SU-DHL-6 (cell line): Measurements from ENCODE around the gene GNAI1.

ENCODE experiments used
- H2AFZ ChIP-seq: fragments of 200-600 bp; sonication (generic); 2 replicates; pipeline ENCODE4 v1.6.1; 2014; ENCODE audit warnings: low read depth, mild to moderate bottlenecking, moderate library complexity, mixed read lengths, antibody characterized with exemption, low read length; ENCODE audit not compliant: severe bottlenecking
- H3F3A ChIP-seq: fragments of 200-600 bp; shearing (Covaris generic); 2 replicates; pipeline ENCODE4 v1.6.0; 2016; ENCODE audit warnings: antibody characterized with exemption, mild to moderate bottlenecking; ENCODE audit not compliant: insufficient read depth
- H3K27ac ChIP-seq: fragments of 200-600 bp; sonication (generic); 2 replicates; pipeline ENCODE4 v1.5.1; 2016; ENCODE audit warnings: low read depth, mild to moderate bottlenecking, low read length, moderate library complexity, mixed read lengths
- H3K27me3 ChIP-seq: fragments of 200-600 bp; sonication (generic), shearing (Covaris generic); 2 replicates; pipeline ENCODE4 v1.6.0; 2014; ENCODE audit warnings: mild to moderate bottlenecking, low read length
- H3K36me3 ChIP-seq: fragments of 200-600 bp; sonication (generic); 2 replicates; pipeline ENCODE4 v1.6.1; 2014; ENCODE audit warnings: mild to moderate bottlenecking, low read length, mixed read lengths
- H3K4me2 ChIP-seq: fragments of 300-600, 200-600 bp; shearing (Covaris generic), sonication (generic); 2 replicates; pipeline ENCODE4 v1.6.0; 2014; ENCODE audit warnings: low read length, low read depth, mild to moderate bottlenecking; ENCODE audit not compliant: poor library complexity, severe bottlenecking
- H3K4me3 ChIP-seq: fragments of 200-600 bp; sonication (generic); 2 replicates; pipeline ENCODE4 v1.5.1; 2014; ENCODE audit warnings: antibody characterized with exemption, low read length, mild to moderate bottlenecking, mixed read lengths; ENCODE audit not compliant: insufficient read depth, poor library complexity, severe bottlenecking
- H3K79me2 ChIP-seq: fragments of 200-600 bp; sonication (generic); 2 replicates; pipeline ENCODE4 v1.6.1; 2014; ENCODE audit warnings: mild to moderate bottlenecking, low read length, moderate library complexity; ENCODE audit not compliant: insufficient read depth
- H3K9ac ChIP-seq: fragments of 200-600 bp; sonication (generic); 2 replicates; pipeline ENCODE4 v1.7.0; 2014; ENCODE audit warnings: mild to moderate bottlenecking, low read length
- H3K9me2 ChIP-seq: fragments of 200-600 bp; sonication (generic); replicated peaks from 2 replicates; pipeline ENCODE4 v1.6.1; 2014; ENCODE audit warnings: low read length; ENCODE audit not compliant: insufficient read depth
- H3K9me3 ChIP-seq: fragments of 200-600 bp; sonication (generic); 2 replicates; pipeline ENCODE4 v1.6.1; 2014; ENCODE audit warnings: low read length, mixed read lengths; ENCODE audit not compliant: insufficient read depth
- H4K20me1 ChIP-seq: fragments of 200-600 bp; sonication (generic); 2 replicates; pipeline ENCODE4 v1.6.1; 2014; ENCODE audit warnings: low read depth, mild to moderate bottlenecking, antibody characterized with exemption, low read length, moderate library complexity, mixed read lengths
- EZH2phosphoT487 ChIP-seq: fragments of 200-600 bp; sonication (generic), shearing (Covaris generic); conservative IDR thresholded peaks from 2 replicates; pipeline ENCODE4 v1.6.1; 2018; ENCODE audit warnings: mild to moderate bottlenecking, antibody characterized with exemption, low read length, moderate library complexity, mixed read lengths
- TF ChIP-seq, protein P1 (sequence below): fragments of 200-600 bp; sonication (generic); IDR thresholded peaks from one replicate; pipeline ENCODE4 v1.5.1; 2017; ENCODE audit warnings: antibody characterized with exemption, mild to moderate bottlenecking, low read length, moderate library complexity; ENCODE audit not compliant: insufficient read depth, poor library complexity, severe bottlenecking

The GNAI1 gene

DNA sequence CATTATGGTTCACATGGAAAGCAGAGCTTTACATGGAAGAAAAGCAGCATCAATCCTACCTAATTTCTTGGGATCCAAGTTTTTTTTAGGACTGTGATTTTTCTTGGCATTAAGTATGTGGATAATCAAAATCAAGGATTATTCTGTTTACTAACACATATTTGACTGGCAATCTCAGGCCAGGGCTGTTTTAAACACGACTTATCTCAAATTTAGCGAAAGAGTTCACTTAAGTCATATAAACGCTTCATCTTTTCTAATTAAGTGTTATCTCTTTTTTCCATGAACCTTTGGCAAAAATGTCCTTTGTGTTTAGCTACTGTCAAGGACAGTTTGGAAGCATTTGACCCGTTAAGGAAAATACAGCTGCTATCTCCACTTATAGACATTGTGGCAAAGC lies 92.0 kb downstream of the GNAI1 start:
- Histone ChIP-seq H2AFZ (no peak overlapping the region), H3K27ac (no peak overlapping the region), H3K36me3 (no peaks in the 10 kb centered on the region), H4K20me1 (no peaks in the 10 kb centered on the region), H3F3A (no peaks in the 10 kb centered on the region), H3K4me3 (no peak overlapping the region), H3K4me2 (no peak overlapping the region), H3K27me3 (no peaks in the 10 kb centered on the region), H3K9me3 (no peaks in the 10 kb centered on the region), H3K9ac (no peak overlapping the region), H3K9me2 (no peaks in the 10 kb centered on the region), H3K79me2 (no peaks in the 10 kb centered on the region)
- no peak for TF ChIP-seq EZH2phosphoT487
- TF ChIP-seq, protein P1, sequence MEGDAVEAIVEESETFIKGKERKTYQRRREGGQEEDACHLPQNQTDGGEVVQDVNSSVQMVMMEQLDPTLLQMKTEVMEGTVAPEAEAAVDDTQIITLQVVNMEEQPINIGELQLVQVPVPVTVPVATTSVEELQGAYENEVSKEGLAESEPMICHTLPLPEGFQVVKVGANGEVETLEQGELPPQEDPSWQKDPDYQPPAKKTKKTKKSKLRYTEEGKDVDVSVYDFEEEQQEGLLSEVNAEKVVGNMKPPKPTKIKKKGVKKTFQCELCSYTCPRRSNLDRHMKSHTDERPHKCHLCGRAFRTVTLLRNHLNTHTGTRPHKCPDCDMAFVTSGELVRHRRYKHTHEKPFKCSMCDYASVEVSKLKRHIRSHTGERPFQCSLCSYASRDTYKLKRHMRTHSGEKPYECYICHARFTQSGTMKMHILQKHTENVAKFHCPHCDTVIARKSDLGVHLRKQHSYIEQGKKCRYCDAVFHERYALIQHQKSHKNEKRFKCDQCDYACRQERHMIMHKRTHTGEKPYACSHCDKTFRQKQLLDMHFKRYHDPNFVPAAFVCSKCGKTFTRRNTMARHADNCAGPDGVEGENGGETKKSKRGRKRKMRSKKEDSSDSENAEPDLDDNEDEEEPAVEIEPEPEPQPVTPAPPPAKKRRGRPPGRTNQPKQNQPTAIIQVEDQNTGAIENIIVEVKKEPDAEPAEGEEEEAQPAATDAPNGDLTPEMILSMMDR = no peak

DNA sequence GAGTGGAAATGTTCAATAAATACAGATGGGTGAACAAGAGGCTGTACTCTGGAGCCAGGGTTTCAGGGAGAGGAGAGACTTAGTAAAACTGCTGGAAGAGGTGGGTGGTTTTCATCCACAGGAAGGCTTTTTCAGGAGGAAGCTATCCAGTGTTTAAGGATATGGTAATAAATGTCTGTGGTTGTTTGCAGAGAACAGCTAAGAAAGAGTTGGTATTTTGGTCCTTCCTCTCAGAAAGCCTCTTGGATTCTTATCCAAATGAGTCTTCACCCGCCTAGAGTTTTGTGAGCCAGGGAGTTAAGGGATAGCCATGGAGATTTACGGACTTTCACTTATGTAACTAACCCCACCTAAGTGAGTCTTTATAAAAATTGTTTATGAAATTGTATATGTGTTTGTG lies 95.7 kb downstream of the GNAI1 start:
- no peaks in the 10 kb centered on the region for H3K9me2 ChIP-seq
- no peak overlapping the region for H3K9ac ChIP-seq
- no peaks in the 10 kb centered on the region for H3K27me3 ChIP-seq
- no peak overlapping the region for H3K4me2 ChIP-seq
- no peaks in the 10 kb centered on the region for H3K36me3 ChIP-seq
- no peaks in the 10 kb centered on the region for H3F3A ChIP-seq
- H3K27ac ChIP-seq = no peak overlapping the region
- no peak overlapping the region for H3K4me3 ChIP-seq
- no peaks in the 10 kb centered on the region for H3K79me2 ChIP-seq
- H4K20me1 ChIP-seq = no peaks in the 10 kb centered on the region
- H2AFZ ChIP-seq = no peak overlapping the region
- H3K9me3 ChIP-seq = no peaks in the 10 kb centered on the region
- no peak for TF ChIP-seq EZH2phosphoT487
- TF ChIP-seq, protein P1 = no peak

DNA sequence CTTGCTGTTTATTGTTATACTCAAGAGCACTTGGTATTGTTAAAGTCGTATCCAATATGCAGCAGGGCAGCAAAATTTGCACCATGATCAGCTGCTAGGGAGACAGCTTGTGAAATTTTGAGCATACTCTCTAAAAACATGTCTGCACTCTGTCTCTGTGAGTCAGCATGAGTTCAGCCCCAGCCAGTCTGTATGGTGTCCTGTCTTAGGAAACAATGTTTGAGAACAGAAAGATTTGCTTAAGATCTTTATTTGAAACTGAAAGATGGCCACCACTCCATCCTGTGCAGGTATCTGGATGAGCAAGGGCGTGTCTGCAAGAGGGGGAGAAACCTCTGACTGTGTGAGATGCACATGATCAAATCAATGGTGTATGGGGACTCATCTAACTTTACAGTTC lies 97.1 kb downstream of the GNAI1 start:
- H3K36me3 ChIP-seq = no peaks in the 10 kb centered on the region
- TF ChIP-seq, protein P1 = no peak
- TF ChIP-seq EZH2phosphoT487 = no peak
- H4K20me1 ChIP-seq = no peaks in the 10 kb centered on the region
- no peaks in the 10 kb centered on the region for H3F3A ChIP-seq
- no peaks in the 10 kb centered on the region for H3K9me3 ChIP-seq
- H3K27me3 ChIP-seq = no peaks in the 10 kb centered on the region
- H3K4me2 ChIP-seq = no peak overlapping the region
- no peak overlapping the region for H2AFZ ChIP-seq
- no peak overlapping the region for H3K4me3 ChIP-seq
- no peaks in the 10 kb centered on the region for H3K79me2 ChIP-seq
- no peaks in the 10 kb centered on the region for H3K9me2 ChIP-seq
- no peak overlapping the region for H3K27ac ChIP-seq
- no peak overlapping the region for H3K9ac ChIP-seq
